Measurements from ENCODE around the gene ARHGAP1.

DNA sequence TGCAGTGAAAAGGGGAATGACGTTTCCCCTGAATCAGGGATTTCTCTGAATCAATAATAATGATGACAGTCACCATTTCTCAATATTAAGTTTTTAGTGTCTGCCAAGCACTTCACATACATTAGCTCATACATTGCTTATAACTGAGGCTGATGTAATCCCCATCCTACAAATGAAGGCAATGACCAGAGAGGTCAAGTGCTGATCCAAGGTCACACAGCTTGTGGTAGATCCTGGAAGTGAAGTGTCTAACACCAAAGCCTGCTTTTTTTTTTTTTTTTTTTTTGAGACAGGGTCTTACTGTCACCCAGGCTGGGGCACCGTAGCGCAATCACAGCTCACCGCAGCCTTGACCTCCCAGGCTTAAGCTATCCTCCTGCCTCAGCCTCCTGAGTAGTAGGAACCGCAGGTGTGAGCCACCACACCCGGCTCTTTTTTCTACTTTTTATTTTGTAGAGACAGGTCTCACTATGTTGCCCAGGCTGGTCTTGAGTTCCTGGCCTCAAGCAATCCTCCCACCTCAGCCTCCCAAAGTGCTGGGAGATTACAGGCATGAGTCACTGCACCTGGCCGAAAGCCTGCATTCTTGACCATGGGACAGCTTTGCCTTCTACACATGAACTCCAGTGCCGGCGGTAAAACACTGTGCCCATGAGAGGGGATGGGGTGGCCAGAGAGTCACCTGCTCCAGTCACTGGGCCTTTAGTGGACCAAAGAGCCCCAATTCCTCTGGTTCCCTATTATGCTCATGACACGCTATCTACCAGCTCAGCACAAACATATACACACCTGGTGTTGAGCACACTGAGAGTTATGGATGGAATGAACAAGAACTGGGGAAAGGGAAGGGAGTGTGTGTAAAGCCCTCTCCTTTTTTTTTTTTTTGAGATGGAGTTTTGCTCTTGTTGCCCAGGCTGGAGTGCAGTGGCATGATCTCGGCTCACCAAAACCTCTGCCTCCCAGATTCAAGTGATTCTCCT, 17.4 kb downstream of the ARHGAP1 start:
- TF ChIP-seq ZNF274 (IDR thresholded peaks at IDR 0.05; ENCODE audit: low read depth, low read length) (no peak), YY1 (IDR thresholded peaks at IDR 0.05; ENCODE audit: insufficient read depth, insufficient read length) (no peak), SUZ12 (IDR thresholded peaks at IDR 0.05; ENCODE audit: extremely low read depth, insufficient read depth, insufficient read length) (no peak)
